Mesenchymal stem cell (in vitro differentiated cells and primary cell): ENCODE data around the gene CMAS.

ENCODE experiments used
- DNase-seq: peaks from one replicate; pipeline ENCODE4 v3.0.0-alpha.2; 2013
- H2AFZ ChIP-seq: one replicate; pipeline ENCODE4 v1.6.1; 2013; ENCODE audit warnings: low read depth, mild to moderate bottlenecking, control low read depth, inconsistent platforms, low read length, moderate library complexity
- H2AK5ac ChIP-seq: 2 replicates; pipeline ENCODE4 v1.6.1; 2013; ENCODE audit warnings: low read length, moderate library complexity, mild to moderate bottlenecking, inconsistent platforms; ENCODE audit not compliant: severe bottlenecking
- H2BK120ac ChIP-seq: one replicate; pipeline ENCODE4 v1.6.1; 2013; ENCODE audit warnings: low read depth, mild to moderate bottlenecking, inconsistent platforms, low read length, moderate library complexity
- H2BK12ac ChIP-seq, 2 experiments: one replicate each; pipeline ENCODE4 v1.6.1; 2013; ENCODE audit warnings: inconsistent platforms in 2 of 2, low read length in 2 of 2, mild to moderate bottlenecking in 2 of 2, moderate library complexity in 2 of 2, control low read depth in 1 of 2
- H2BK15ac ChIP-seq: one replicate; pipeline ENCODE4 v1.6.1; 2013; ENCODE audit warnings: mild to moderate bottlenecking, low read depth, inconsistent platforms; ENCODE audit not compliant: poor library complexity, severe bottlenecking
- H2BK5ac ChIP-seq: 2 replicates; pipeline ENCODE4 v1.6.1; 2013; ENCODE audit warnings: low read depth, mild to moderate bottlenecking, low read length, control low read depth, inconsistent platforms; ENCODE audit not compliant: poor library complexity, severe bottlenecking
- H3K14ac ChIP-seq, 2 experiments: one replicate each; pipeline ENCODE4 v1.6.1; 2013; ENCODE audit warnings: inconsistent platforms in 2 of 2, low read length in 2 of 2, control low read depth in 1 of 2, mild to moderate bottlenecking in 1 of 2, moderate library complexity in 1 of 2
- H3K18ac ChIP-seq, 2 experiments: one replicate each; pipeline ENCODE4 v1.6.1; 2013; ENCODE audit warnings: inconsistent platforms in 2 of 2, low read length in 2 of 2, control low read depth in 1 of 2, low read depth in 1 of 2, mild to moderate bottlenecking in 1 of 2
- H3K23ac ChIP-seq, 2 experiments: one replicate each; pipeline ENCODE4 v1.6.1; 2013; ENCODE audit warnings: inconsistent platforms in 2 of 2, low read length in 2 of 2, mild to moderate bottlenecking in 2 of 2, moderate library complexity in 2 of 2, control low read depth in 1 of 2
- H3K27ac ChIP-seq: 2 replicates; pipeline ENCODE4 v1.5.1; 2013; ENCODE audit warnings: mild to moderate bottlenecking, moderate library complexity, low read length, control low read depth, inconsistent platforms; ENCODE audit not compliant: poor library complexity, severe bottlenecking
- H3K27me3 ChIP-seq, 2 experiments: 2 replicates each; pipeline versions ENCODE4 v1.6.1 to v1.7.0; 2013; ENCODE audit warnings: low read length in 2 of 2, mild to moderate bottlenecking in 2 of 2, moderate library complexity in 2 of 2, control low read depth in 1 of 2, inconsistent platforms in 1 of 2; ENCODE audit not compliant: control insufficient read depth in 1 of 2, insufficient read depth in 1 of 2
- H3K36me3 ChIP-seq, 2 experiments: 2 replicates each; pipeline versions ENCODE4 v1.6.1 to v1.7.0; 2013; ENCODE audit warnings: low read length in 2 of 2, control low read depth in 1 of 2, inconsistent platforms in 1 of 2, low read depth in 1 of 2, mild to moderate bottlenecking in 1 of 2; ENCODE audit not compliant: insufficient read depth in 2 of 2, control insufficient read depth in 1 of 2
- H3K4ac ChIP-seq, 2 experiments: one replicate each; pipeline ENCODE4 v1.6.1; 2013; ENCODE audit warnings: inconsistent platforms in 2 of 2, low read length in 2 of 2, mild to moderate bottlenecking in 2 of 2, moderate library complexity in 2 of 2, control low read depth in 1 of 2, low read depth in 1 of 2
- H3K4me1 ChIP-seq: 2 replicates; pipeline ENCODE4 v1.6.1; 2013; ENCODE audit warnings: low read depth, low read length, control low read depth; ENCODE audit not compliant: control insufficient read depth, insufficient read depth
- H3K4me2 ChIP-seq: 2 replicates; pipeline ENCODE4 v1.6.1; 2013; ENCODE audit warnings: low read length, mild to moderate bottlenecking, inconsistent platforms; ENCODE audit not compliant: poor library complexity, severe bottlenecking
- H3K4me3 ChIP-seq, 2 experiments: 2 replicates each; pipeline versions ENCODE4 v1.5.1 to v1.7.0; 2013; ENCODE audit warnings: low read length in 2 of 2, mild to moderate bottlenecking in 2 of 2, control low read depth in 1 of 2, low read depth in 1 of 2; ENCODE audit not compliant: insufficient read depth in 1 of 2
- H3K79me1 ChIP-seq: replicated peaks from 2 replicates; pipeline ENCODE4 v1.6.1; 2013; ENCODE audit warnings: mild to moderate bottlenecking, control low read depth, low read length, inconsistent platforms; ENCODE audit not compliant: poor library complexity, severe bottlenecking
- H3K9ac ChIP-seq: 2 replicates; pipeline ENCODE4 v1.7.0; 2013; ENCODE audit warnings: mild to moderate bottlenecking, low read length, moderate library complexity
- H3K9me3 ChIP-seq: 2 replicates; pipeline ENCODE4 v1.7.0; 2013; ENCODE audit warnings: mild to moderate bottlenecking, low read length; ENCODE audit not compliant: control insufficient read depth
- H4K8ac ChIP-seq: one replicate; pipeline ENCODE4 v1.6.1; 2013; ENCODE audit warnings: inconsistent platforms, mild to moderate bottlenecking, low read length, moderate library complexity
- H4K91ac ChIP-seq: one replicate; pipeline ENCODE4 v1.6.1; 2013; ENCODE audit warnings: mild to moderate bottlenecking, low read length, inconsistent platforms
- WGBS: methylation state at CpG from one replicate; pipeline ENCODE4 v1.1.7; 2013; ENCODE audit warnings: mixed read lengths; 5-methylcytosine and 5-hydroxymethylcytosine counted together

Gene CMAS

GRCh38 chr12:22038734-22039133, 7.3 kb upstream of the CMAS start:
- Histone ChIP-seq H3K4me3 (no peak overlapping the region), H3K4me2 (no peak overlapping the region), H3K27ac (no peak overlapping the region), H3K9ac (no peak overlapping the region), H3K27me3 (no peaks in the 10 kb centered on the region), H3K4ac (no peak overlapping the region), H2AFZ (no peak overlapping the region), H2AK5ac (no peak overlapping the region), H3K9me3 (no peaks in the 10 kb centered on the region), H2BK5ac (no peak overlapping the region), H3K36me3 (no peaks in the 10 kb centered on the region), H2BK12ac (no peak overlapping the region), H3K4me1 (no peaks in the 10 kb centered on the region), H2BK120ac (no peak overlapping the region), H4K91ac (no peak overlapping the region), H3K14ac (no peak overlapping the region), H3K23ac (no peak overlapping the region), H3K18ac (no peak overlapping the region), H4K8ac (no peak overlapping the region), H2BK15ac (no peak overlapping the region), H3K79me1 (no peaks in the 10 kb centered on the region)
- DNase-seq = no peak

- Histone ChIP-seq H4K91ac (no peak overlapping the region), H3K18ac (no peak overlapping the region), H2AK5ac (no peak overlapping the region), H3K23ac (no peak overlapping the region), H3K9me3 (no peaks in the 10 kb centered on the region), H3K36me3 (no peaks in the 10 kb centered on the region), H2BK15ac (no peak overlapping the region), H3K79me1 (no peaks in the 10 kb centered on the region), H3K14ac (no peak overlapping the region), H3K9ac (no peak overlapping the region), H3K4me3 (no peak overlapping the region), H3K27ac (no peak overlapping the region), H3K4me2 (no peak overlapping the region), H2BK5ac (no peak overlapping the region), H2BK120ac (no peak overlapping the region), H4K8ac (no peak overlapping the region), H3K27me3 (no peaks in the 10 kb centered on the region), H2AFZ (no peak overlapping the region), H3K4me1 (no peaks in the 10 kb centered on the region), H3K4ac (no peak overlapping the region), H2BK12ac (no peak overlapping the region)
- 73% methylated on average over 4 of the region's 4 CpGs for WGBS
- no peak for DNase-seq
These were observed 6.7 kb upstream of the CMAS start for GRCh38 chr12:22039361-22039760.

- no peak overlapping the region for H3K18ac ChIP-seq
- no peaks in the 10 kb centered on the region for H3K4me1 ChIP-seq
- no peak overlapping the region for H2BK5ac ChIP-seq
- H4K8ac ChIP-seq = no peak overlapping the region
- H2AFZ ChIP-seq = no peak overlapping the region
- WGBS = 80% methylated on average over 5 of the region's 9 CpGs
- H3K9ac ChIP-seq = no peak overlapping the region
- H3K27ac ChIP-seq = no peak overlapping the region
- H3K27me3 ChIP-seq = no peaks in the 10 kb centered on the region
- H2AK5ac ChIP-seq = no peak overlapping the region
- no peak overlapping the region for H4K91ac ChIP-seq
- no peak overlapping the region for H3K23ac ChIP-seq
- H3K4me2 ChIP-seq = no peak overlapping the region
- no peaks in the 10 kb centered on the region for H3K79me1 ChIP-seq
- no peak overlapping the region for H3K4ac ChIP-seq
- no peak overlapping the region for H2BK12ac ChIP-seq
- H2BK15ac ChIP-seq = no peak overlapping the region
- no peak overlapping the region for H3K4me3 ChIP-seq
- DNase-seq = peak; percentile 48
- no peaks in the 10 kb centered on the region for H3K9me3 ChIP-seq
- no peak overlapping the region for H3K14ac ChIP-seq
- no peaks in the 10 kb centered on the region for H3K36me3 ChIP-seq
- H2BK120ac ChIP-seq = no peak overlapping the region
These were observed 2.9 kb upstream of the CMAS start for GRCh38 chr12:22042976-22043669.

- Histone ChIP-seq H2BK12ac (no peak overlapping the region), H4K91ac (no peak overlapping the region), H3K18ac (no peak overlapping the region), H3K79me1 (peaks cover 4% of the 10 kb centered on the region), H3K4me2 (no peak overlapping the region), H2BK15ac (no peak overlapping the region), H3K14ac (no peak overlapping the region), H3K4me1 (no peaks in the 10 kb centered on the region), H3K4me3 (no peak overlapping the region), H3K23ac (no peak overlapping the region), H2BK5ac (no peak overlapping the region), H3K27me3 (no peaks in the 10 kb centered on the region), H3K9ac (no peak overlapping the region), H2AK5ac (no peak overlapping the region), H3K36me3 (peaks cover 0 to under 1% of the 10 kb centered on the region in 2 experiments), H2AFZ (no peak overlapping the region), H3K9me3 (no peaks in the 10 kb centered on the region), H3K4ac (no peak overlapping the region), H3K27ac (no peak overlapping the region), H2BK120ac (no peak overlapping the region), H4K8ac (no peak overlapping the region)
- WGBS = 90% methylated on average over 2 of the region's 2 CpGs
- no peak for DNase-seq
These were observed 2.1 kb upstream of the CMAS start for GRCh38 chr12:22043943-22044342.
